ENCODE measurements around the gene GATD1. TPM values are rescaled to one million over a fixed set of nuclear protein-coding genes. Genes with fewer than 3 reads are reported as not detected.
A peak's percentile ranks its signal among the peaks of the same experiment; 100 is the strongest.

The GATD1 gene
- total and polyA plus RNA-seq, 9 of the 15 experiments (the other 6 are each of a cell fraction or from before 2014, with no cell fraction given) = 2.8 to 144 (median 36.9) TPM

DNA sequence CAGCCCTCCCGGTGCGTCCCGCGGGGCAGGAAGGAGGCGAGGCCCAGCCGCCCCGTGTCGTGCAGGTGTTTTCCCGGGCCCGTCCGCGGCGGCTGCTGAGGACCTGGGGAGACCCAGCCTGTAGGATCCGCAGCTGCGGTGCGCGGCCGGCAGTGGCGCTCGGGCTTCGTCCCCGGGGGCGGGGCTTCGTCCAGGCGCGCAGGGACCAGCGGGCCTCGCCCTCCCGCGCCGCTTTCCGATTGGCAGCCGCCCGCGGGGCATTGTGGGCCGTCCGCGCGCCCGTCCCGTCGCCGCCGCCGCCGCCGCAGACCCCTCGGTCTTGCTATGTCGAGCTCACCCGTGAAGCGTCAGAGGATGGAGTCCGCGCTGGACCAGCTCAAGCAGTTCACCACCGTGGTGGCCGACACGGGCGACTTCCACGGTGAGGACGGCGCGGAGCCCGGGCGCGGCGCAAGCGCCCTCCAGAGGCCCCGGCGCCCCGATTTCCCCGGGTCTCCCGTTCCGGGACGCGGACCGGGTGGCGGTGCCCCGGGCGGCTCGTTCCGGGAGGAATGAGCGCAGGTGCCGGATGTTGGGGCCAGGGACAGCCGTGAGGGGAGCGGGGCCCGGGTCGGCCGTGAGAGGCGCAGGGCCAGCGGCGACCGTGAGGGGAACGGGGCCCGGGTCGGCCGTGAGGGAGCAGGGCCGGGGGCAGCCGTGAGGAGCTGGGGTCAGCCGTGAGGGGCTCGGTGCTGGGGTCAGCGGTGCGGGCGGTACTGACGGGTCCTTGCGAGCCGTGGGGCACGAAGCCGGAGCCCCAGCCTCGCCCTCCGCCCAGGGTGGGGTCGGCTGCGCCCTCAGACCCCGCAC, 29.9 kb downstream of the GATD1 start, which contains the start of gene TALDO1 (continued):
- TF ChIP-seq RNF219 (CRISPR knock-in tag; IDR thresholded peaks at IDR 0.05) (no peak), ZBTB17 (CRISPR knock-in tag; IDR thresholded peaks at IDR 0.05) (no peak), BRD9 (IDR thresholded peaks at IDR 0.05; ENCODE audit: low read depth, partially characterized antibody) (no peak), SMAD4 (CRISPR knock-in tag; conservative IDR thresholded peaks at IDR 0.05) (0 out of 2 replicates have a peak, but pooled peaks have one; percentile 17), CSDE1 (IDR thresholded peaks at IDR 0.05) (no peak), RBM17 (IDR thresholded peaks at IDR 0.05; ENCODE audit: borderline replicate concordance, low read depth, low read length) (no peak), ZNF551 (CRISPR knock-in tag; IDR thresholded peaks at IDR 0.05) (no peak), GTF2F1 (IDR thresholded peaks at IDR 0.05; ENCODE audit: low read depth, low read length) (no peak), THRB (CRISPR knock-in tag; conservative IDR thresholded peaks at IDR 0.05) (no peak), ZNF121 (CRISPR knock-in tag; conservative IDR thresholded peaks at IDR 0.05) (no peak)
- TF ChIP-seq, protein P1, sequence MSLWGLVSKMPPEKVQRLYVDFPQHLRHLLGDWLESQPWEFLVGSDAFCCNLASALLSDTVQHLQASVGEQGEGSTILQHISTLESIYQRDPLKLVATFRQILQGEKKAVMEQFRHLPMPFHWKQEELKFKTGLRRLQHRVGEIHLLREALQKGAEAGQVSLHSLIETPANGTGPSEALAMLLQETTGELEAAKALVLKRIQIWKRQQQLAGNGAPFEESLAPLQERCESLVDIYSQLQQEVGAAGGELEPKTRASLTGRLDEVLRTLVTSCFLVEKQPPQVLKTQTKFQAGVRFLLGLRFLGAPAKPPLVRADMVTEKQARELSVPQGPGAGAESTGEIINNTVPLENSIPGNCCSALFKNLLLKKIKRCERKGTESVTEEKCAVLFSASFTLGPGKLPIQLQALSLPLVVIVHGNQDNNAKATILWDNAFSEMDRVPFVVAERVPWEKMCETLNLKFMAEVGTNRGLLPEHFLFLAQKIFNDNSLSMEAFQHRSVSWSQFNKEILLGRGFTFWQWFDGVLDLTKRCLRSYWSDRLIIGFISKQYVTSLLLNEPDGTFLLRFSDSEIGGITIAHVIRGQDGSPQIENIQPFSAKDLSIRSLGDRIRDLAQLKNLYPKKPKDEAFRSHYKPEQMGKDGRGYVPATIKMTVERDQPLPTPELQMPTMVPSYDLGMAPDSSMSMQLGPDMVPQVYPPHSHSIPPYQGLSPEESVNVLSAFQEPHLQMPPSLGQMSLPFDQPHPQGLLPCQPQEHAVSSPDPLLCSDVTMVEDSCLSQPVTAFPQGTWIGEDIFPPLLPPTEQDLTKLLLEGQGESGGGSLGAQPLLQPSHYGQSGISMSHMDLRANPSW (CRISPR knock-in tag; IDR thresholded peaks at IDR 0.05) = no peak

All from K562 (cell line).